OCI-LY3 (cell line): ENCODE results near the gene PPARGC1A.

Experiments
- CTCF ChIP-seq: fragments of 200-600, 300-600 bp; sonication (generic); IDR thresholded peaks from 2 replicates; pipeline ENCODE4 v1.5.1; 2014; ENCODE audit warnings: antibody characterized with exemption, low read length, low read depth
- EZH2phosphoT487 ChIP-seq: fragments of 200-600 bp; shearing (Covaris generic); IDR thresholded peaks from 2 replicates; pipeline ENCODE4 v1.6.1; 2018; ENCODE audit warnings: antibody characterized with exemption, mixed run types, low read depth

GRCh38 chr4:23788027-23788426 lies 101.8 kb downstream of the PPARGC1A start:
- no peak for TF ChIP-seq CTCF
- no peak for TF ChIP-seq EZH2phosphoT487
